CD8-positive, alpha-beta memory T cell (primary cell): ENCODE data around the gene PPP3CB. TPM values are rescaled to one million over a fixed set of nuclear protein-coding genes. Genes with fewer than 3 reads are reported as not detected.

Experiments used
- CTCF ChIA-PET: fragments of 350-600 bp; sonication (Branson Sonifier 250); formaldehyde crosslinking; loops from one replicate; lab custom pipeline; 2021; ENCODE audit warnings: antibody characterized with exemption; lab: Charles Lee
- POLR2A ChIA-PET: fragments of 350-600 bp; sonication (Branson Sonifier 250); formaldehyde crosslinking; loops from one replicate; lab custom pipeline; 2021; ENCODE audit warnings: antibody characterized with exemption; lab: Charles Lee
- DNase-seq, 5 donors: peaks; one replicate each; pipeline versions ENCODE4 v3.0.0 to v3.0.0-alpha.2; 2020 to 2022; ENCODE audit warnings: mixed read lengths in 1 of 5
- H3K27ac ChIP-seq: one replicate; pipeline ENCODE4 v1.7.0; 2013; ENCODE audit warnings: low read depth, mild to moderate bottlenecking, low read length, moderate library complexity
- H3K27me3 ChIP-seq: 2 replicates; pipeline ENCODE4 v1.7.0; 2013; ENCODE audit warnings: low read length, mild to moderate bottlenecking; ENCODE audit not compliant: insufficient read depth, poor library complexity, severe bottlenecking
- H3K36me3 ChIP-seq: 2 replicates; pipeline ENCODE4 v1.7.0; 2013; ENCODE audit warnings: mild to moderate bottlenecking, low read length, moderate library complexity; ENCODE audit not compliant: insufficient read depth
- H3K4me1 ChIP-seq: 2 replicates; pipeline ENCODE4 v1.7.0; 2013; ENCODE audit warnings: mild to moderate bottlenecking, low read length, moderate library complexity; ENCODE audit not compliant: insufficient read depth
- H3K4me3 ChIP-seq: 2 replicates; pipeline ENCODE4 v1.7.0; 2013; ENCODE audit warnings: mild to moderate bottlenecking, low read length
- H3K9me3 ChIP-seq: 2 replicates; pipeline ENCODE4 v1.7.0; 2013; ENCODE audit warnings: mild to moderate bottlenecking, low read length
- H3K27ac Mint-ChIP-seq, 8 donors: one replicate each; pipeline ENCODE4 v1.8.0; 2020 to 2021; ENCODE audit warnings: mixed read lengths in 8 of 8, mild to moderate bottlenecking in 6 of 8, inconsistent platforms in 3 of 8, moderate library complexity in 3 of 8
- H3K27me3 Mint-ChIP-seq, 2 donors: one replicate each; pipeline ENCODE4 v1.8.0; 2020 to 2021; ENCODE audit warnings: mixed read lengths in 2 of 2, mild to moderate bottlenecking in 1 of 2, moderate library complexity in 1 of 2
- H3K36me3 Mint-ChIP-seq, 3 donors: one replicate each; pipeline ENCODE4 v1.8.0; 2020 to 2021; ENCODE audit warnings: mixed read lengths in 3 of 3, inconsistent platforms in 1 of 3, mild to moderate bottlenecking in 1 of 3
- H3K4me1 Mint-ChIP-seq, 3 donors: one replicate each; pipeline ENCODE4 v1.8.0; 2020 to 2021; ENCODE audit warnings: mixed read lengths in 3 of 3, inconsistent platforms in 1 of 3, mild to moderate bottlenecking in 1 of 3
- H3K4me3 Mint-ChIP-seq, 7 donors: one replicate each; pipeline ENCODE4 v1.8.0; 2020 to 2021; ENCODE audit warnings: mixed read lengths in 7 of 7, mild to moderate bottlenecking in 6 of 7, moderate library complexity in 4 of 7, inconsistent platforms in 2 of 7
- H3K9me3 Mint-ChIP-seq, 5 donors: one replicate each; pipeline ENCODE4 v1.8.0; 2020 to 2022; ENCODE audit warnings: mixed read lengths in 5 of 5, mild to moderate bottlenecking in 3 of 5, moderate library complexity in 2 of 5, inconsistent platforms in 1 of 5
- polyA plus RNA-seq: library from polyadenylated mRNA; unstranded; fragments of 300-500 nt; fragmentation: Illumina TruSeq; gene quantifications from one replicate; pipeline ENCODE4 v1.2.3, GENCODE V29; 2021
- total RNA-seq, 2 experiments: library from RNA; stranded (reverse); gene quantifications; one replicate each; pipeline ENCODE4 v1.2.3, GENCODE V29; 2021

The PPP3CB gene
- total and polyA plus RNA-seq, 3 experiments from 2014 or later = 8.1 to 44.1 (median 44.0) TPM

GRCh38 chr10:73485320-73485719 is 10.5 kb downstream of the PPP3CB start:
- CTCF ChIA-PET = no interaction called here
- peak overlapping the region in 2 of 8 donors; percentile 3 to 23 for H3K27ac Mint-ChIP-seq
- H3K4me1 Mint-ChIP-seq = peaks cover 25 to 62% (median 42%) of the 10 kb centered on the region in 3 donors
- Histone ChIP-seq H3K4me1 (peaks cover 5% of the 10 kb centered on the region), H3K4me3 (no peak overlapping the region), H3K27ac (no peak overlapping the region), H3K27me3 (no peaks in the 10 kb centered on the region), H3K9me3 (no peaks in the 10 kb centered on the region), H3K36me3 (peaks cover 13% of the 10 kb centered on the region)
- DNase-seq = no peak
- no peak overlapping the region for H3K4me3 Mint-ChIP-seq
- H3K9me3 Mint-ChIP-seq = no peaks in the 10 kb centered on the region
- H3K27me3 Mint-ChIP-seq = no peaks in the 10 kb centered on the region
- H3K36me3 Mint-ChIP-seq = peaks cover 7 to 43% (median 9%) of the 10 kb centered on the region in 3 donors
- POLR2A ChIA-PET = no interaction called here

- Mint-ChIP-seq H3K27me3 (no peaks in the 10 kb centered on the region), H3K9me3 (no peaks in the 10 kb centered on the region), H3K4me3 (peak overlapping the region in 3 of 7 donors; percentile 1 to 61 (median 56)), H3K36me3 (peaks cover 1 to 50% (median 11%) of the 10 kb centered on the region in 3 donors), H3K4me1 (peaks cover 24 to 52% (median 44%) of the 10 kb centered on the region in 3 donors), H3K27ac (peak overlapping the region in 4 of 8 donors; percentile 9 to 73 (median 32))
- Histone ChIP-seq H3K4me1 (no peaks in the 10 kb centered on the region), H3K36me3 (peaks cover 13% of the 10 kb centered on the region), H3K4me3 (no peak overlapping the region), H3K27ac (no peak overlapping the region), H3K27me3 (no peaks in the 10 kb centered on the region), H3K9me3 (no peaks in the 10 kb centered on the region)
- DNase-seq = no peak
- ChIA-PET POLR2A (interaction anchor here (0.6 to 2.6 kb wide), 2 partner anchors 15 to 58 kb away, joined by 4 to 16 read pairs; partner anchors contain the start of gene PPP3CB), CTCF (interaction anchor here (0.7 kb wide), 1 partner anchor 137 kb away, joined by 3 read pairs; no protein-coding TSS in a partner anchor)
These were observed 15.7 kb downstream of the PPP3CB start for GRCh38 chr10:73480158-73480557.

- POLR2A ChIA-PET = interaction anchor here (0.6 to 2.6 kb wide), 2 partner anchors 17 to 326 kb away, joined by 3 to 16 read pairs; partner anchors contain the start of gene PPP3CB
- CTCF ChIA-PET = interaction anchor here (0.8 kb wide), 1 partner anchor 17 kb away, joined by 3 read pairs; no protein-coding TSS in a partner anchor
- H3K9me3 ChIP-seq = no peaks in the 10 kb centered on the region
- no peak overlapping the region for H3K27ac ChIP-seq
- H3K36me3 ChIP-seq = peaks cover 13% of the 10 kb centered on the region
- Mint-ChIP-seq H3K36me3 (peaks cover 5 to 52% (median 14%) of the 10 kb centered on the region in 3 donors), H3K9me3 (no peaks in the 10 kb centered on the region), H3K4me3 (peak overlapping the region in 1 of 7 donors; percentile 32), H3K4me1 (peaks cover 24 to 47% (median 44%) of the 10 kb centered on the region in 3 donors), H3K27me3 (no peaks in the 10 kb centered on the region), H3K27ac (peak overlapping the region in 6 of 8 donors; percentile 10 to 73 (median 72))
- no peak overlapping the region for H3K4me3 ChIP-seq
- no peaks in the 10 kb centered on the region for H3K27me3 ChIP-seq
- no peaks in the 10 kb centered on the region for H3K4me1 ChIP-seq
- no peak for DNase-seq
These were observed 17.2 kb downstream of the PPP3CB start for GRCh38 chr10:73478636-73479035.

GRCh38 chr10:73471226-73471625 is 24.6 kb downstream of the PPP3CB start:
- Mint-ChIP-seq H3K9me3 (no peaks in the 10 kb centered on the region), H3K27me3 (no peaks in the 10 kb centered on the region), H3K4me3 (no peak overlapping the region), H3K4me1 (peaks cover 5 to 17% (median 8%) of the 10 kb centered on the region in 3 donors), H3K27ac (peak overlapping the region in 1 of 8 donors; percentile 37), H3K36me3 (peaks cover 8 to 69% (median 27%) of the 10 kb centered on the region in 3 donors)
- H3K27ac ChIP-seq = no peak overlapping the region
- DNase-seq = no peak
- no peak overlapping the region for H3K4me3 ChIP-seq
- peaks cover 9% of the 10 kb centered on the region for H3K36me3 ChIP-seq
- no peaks in the 10 kb centered on the region for H3K4me1 ChIP-seq
- no peaks in the 10 kb centered on the region for H3K27me3 ChIP-seq
- ChIA-PET CTCF (no interaction called here), POLR2A (no interaction called here)
- no peaks in the 10 kb centered on the region for H3K9me3 ChIP-seq

- ChIA-PET POLR2A (no interaction called here), CTCF (no interaction called here)
- peak overlapping the region in 2 of 8 donors; percentile 22 to 81 for H3K27ac Mint-ChIP-seq
- H3K4me1 Mint-ChIP-seq = peaks cover 5 to 17% (median 8%) of the 10 kb centered on the region in 3 donors
- Histone ChIP-seq H3K27ac (no peak overlapping the region), H3K4me3 (no peak overlapping the region), H3K4me1 (no peaks in the 10 kb centered on the region), H3K36me3 (peaks cover 9% of the 10 kb centered on the region), H3K27me3 (no peaks in the 10 kb centered on the region), H3K9me3 (no peaks in the 10 kb centered on the region)
- no peaks in the 10 kb centered on the region for H3K9me3 Mint-ChIP-seq
- peaks cover 3 to 72% (median 26%) of the 10 kb centered on the region in 3 donors for H3K36me3 Mint-ChIP-seq
- no peak for DNase-seq
- H3K27me3 Mint-ChIP-seq = no peaks in the 10 kb centered on the region
- H3K4me3 Mint-ChIP-seq = no peak overlapping the region
These were observed 26.2 kb downstream of the PPP3CB start for GRCh38 chr10:73469579-73469978.

GRCh38 chr10:73467206-73467605 is 28.6 kb downstream of the PPP3CB start:
- CTCF ChIA-PET = no interaction called here
- peaks cover 0 to 70% (median 31%) of the 10 kb centered on the region in 3 donors for H3K36me3 Mint-ChIP-seq

GRCh38 chr10:73465978-73466726 is 29.7 kb downstream of the PPP3CB start:
- ChIA-PET CTCF (interaction anchor here (0.6 kb wide), 1 partner anchor 268 kb away, joined by 6 read pairs; no protein-coding TSS in a partner anchor), POLR2A (no interaction called here)
- DNase-seq = no peak
- no peaks in the 10 kb centered on the region for H3K9me3 ChIP-seq
- H3K27ac ChIP-seq = no peak overlapping the region
- Mint-ChIP-seq H3K27me3 (no peaks in the 10 kb centered on the region), H3K36me3 (peaks cover 0 to 68% (median 24%) of the 10 kb centered on the region in 3 donors), H3K27ac (peak overlapping the region in 2 of 8 donors; percentile 14 to 56), H3K9me3 (no peaks in the 10 kb centered on the region), H3K4me1 (peaks cover 5 to 17% (median 8%) of the 10 kb centered on the region in 3 donors), H3K4me3 (no peak overlapping the region)
- no peaks in the 10 kb centered on the region for H3K27me3 ChIP-seq
- H3K4me3 ChIP-seq = no peak overlapping the region
- peaks cover 9% of the 10 kb centered on the region for H3K36me3 ChIP-seq
- H3K4me1 ChIP-seq = no peaks in the 10 kb centered on the region

More at GRCh38 chr10:73467206-73467605, 28.6 kb downstream of the PPP3CB start:
- Histone ChIP-seq H3K27me3 (no peaks in the 10 kb centered on the region), H3K4me1 (no peaks in the 10 kb centered on the region), H3K4me3 (no peak overlapping the region), H3K36me3 (peaks cover 9% of the 10 kb centered on the region), H3K9me3 (no peaks in the 10 kb centered on the region), H3K27ac (no peak overlapping the region)
- no peaks in the 10 kb centered on the region for H3K9me3 Mint-ChIP-seq
- no peak for DNase-seq
- no peak overlapping the region for H3K4me3 Mint-ChIP-seq
- peak overlapping the region in 3 of 8 donors; percentile 27 to 47 (median 43) for H3K27ac Mint-ChIP-seq
- no peaks in the 10 kb centered on the region for H3K27me3 Mint-ChIP-seq
- peaks cover 5 to 17% (median 8%) of the 10 kb centered on the region in 3 donors for H3K4me1 Mint-ChIP-seq
- POLR2A ChIA-PET = no interaction called here

GRCh38 chr10:73460897-73461296 is 34.9 kb downstream of the PPP3CB start:
- H3K9me3 Mint-ChIP-seq = no peaks in the 10 kb centered on the region
- CTCF ChIA-PET = no interaction called here
- POLR2A ChIA-PET = no interaction called here
- H3K4me3 Mint-ChIP-seq = no peak overlapping the region
- no peaks in the 10 kb centered on the region for H3K27me3 Mint-ChIP-seq
- H3K27ac Mint-ChIP-seq = peak overlapping the region in 4 of 8 donors; percentile 4 to 92 (median 35)
- no peaks in the 10 kb centered on the region for H3K4me1 ChIP-seq
- DNase-seq = no peak
- peaks cover 3% of the 10 kb centered on the region for H3K36me3 ChIP-seq
- H3K27me3 ChIP-seq = no peaks in the 10 kb centered on the region
- H3K36me3 Mint-ChIP-seq = peaks cover 3 to 44% (median 22%) of the 10 kb centered on the region in 3 donors
- H3K27ac ChIP-seq = no peak overlapping the region
- H3K4me1 Mint-ChIP-seq = peaks cover 0 to 4% (median 4%) of the 10 kb centered on the region in 3 donors
- no peaks in the 10 kb centered on the region for H3K9me3 ChIP-seq
- H3K4me3 ChIP-seq = no peak overlapping the region
